Measurements from ENCODE around the gene NFASC.

NFASC gene

DNA sequence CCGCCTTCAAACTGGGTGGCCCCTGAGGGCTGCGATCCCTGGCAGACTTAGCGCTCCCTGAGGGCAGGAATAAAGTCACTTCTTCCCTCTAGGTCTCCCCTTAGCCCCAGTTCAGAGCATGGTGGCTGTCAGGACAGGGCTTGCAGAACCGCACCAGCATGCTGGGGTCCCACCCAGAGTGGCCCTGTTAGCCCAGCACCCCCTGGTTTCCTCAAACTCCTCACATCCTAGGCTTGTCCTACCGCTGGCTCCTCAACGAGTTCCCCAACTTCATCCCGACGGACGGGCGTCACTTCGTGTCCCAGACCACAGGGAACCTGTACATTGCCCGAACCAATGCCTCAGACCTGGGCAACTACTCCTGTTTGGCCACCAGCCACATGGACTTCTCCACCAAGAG is 188.2 kb downstream of the NFASC start:
- no peak for DNase-seq

DNA sequence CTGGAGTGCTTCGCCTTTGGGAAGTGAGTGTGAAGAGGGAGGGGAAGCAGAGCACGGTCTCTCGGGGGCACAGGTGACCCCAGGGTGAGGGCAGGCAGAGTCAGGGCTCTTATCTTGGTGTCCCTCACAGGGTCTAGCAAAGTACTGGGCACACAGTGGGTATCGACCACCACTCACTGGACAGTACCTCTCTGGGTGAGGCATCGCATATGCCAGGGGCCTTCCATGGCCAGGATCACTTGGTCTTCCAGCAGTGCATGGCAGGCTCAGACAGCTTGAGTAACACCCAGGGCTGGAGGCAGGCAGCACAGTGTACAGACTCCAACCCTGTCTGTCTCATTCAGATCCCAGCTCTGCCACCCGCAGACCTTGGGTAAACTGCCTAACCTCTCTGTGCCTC is 189.0 kb downstream of the NFASC start:
- no peak for DNase-seq

DNA sequence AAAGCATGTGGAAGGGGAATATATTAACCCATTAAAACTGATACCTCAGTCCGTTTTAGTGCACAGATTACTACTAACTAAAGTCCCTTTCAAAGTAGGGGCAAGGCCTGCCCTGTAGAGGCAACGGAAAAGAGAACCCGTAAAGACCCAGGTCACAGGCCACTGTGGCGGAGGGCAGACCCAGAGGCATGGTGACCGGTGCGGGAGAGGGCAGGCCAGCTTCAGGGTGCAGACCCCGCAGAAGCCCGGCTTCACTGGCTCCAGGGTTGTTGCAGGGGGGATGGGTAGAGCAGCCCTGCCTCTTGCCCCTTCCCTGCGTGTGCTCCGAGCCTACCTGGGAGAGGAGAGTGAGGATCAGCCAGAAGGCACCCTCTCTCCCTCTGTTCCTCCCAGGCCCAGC is 190.1 kb downstream of the NFASC start:
- no peak for DNase-seq

DNA sequence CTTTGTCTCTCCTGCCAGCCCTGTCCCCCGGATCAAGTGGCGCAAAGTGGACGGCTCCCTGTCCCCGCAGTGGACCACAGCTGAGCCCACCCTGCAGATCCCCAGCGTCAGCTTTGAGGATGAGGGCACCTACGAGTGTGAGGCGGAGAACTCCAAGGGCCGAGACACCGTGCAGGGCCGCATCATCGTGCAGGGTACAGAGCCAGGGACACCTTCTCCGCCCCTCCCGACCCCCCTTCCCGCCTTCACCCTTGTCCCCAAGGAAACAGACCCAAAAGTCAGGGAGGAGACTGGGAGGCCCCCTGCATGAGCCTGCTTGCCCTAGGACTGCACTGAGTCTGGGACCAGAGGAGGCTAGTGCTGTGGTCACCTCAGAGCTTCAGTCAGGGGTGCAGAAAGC is 190.6 kb downstream of the NFASC start:
- DNase-seq: no peak

DNA sequence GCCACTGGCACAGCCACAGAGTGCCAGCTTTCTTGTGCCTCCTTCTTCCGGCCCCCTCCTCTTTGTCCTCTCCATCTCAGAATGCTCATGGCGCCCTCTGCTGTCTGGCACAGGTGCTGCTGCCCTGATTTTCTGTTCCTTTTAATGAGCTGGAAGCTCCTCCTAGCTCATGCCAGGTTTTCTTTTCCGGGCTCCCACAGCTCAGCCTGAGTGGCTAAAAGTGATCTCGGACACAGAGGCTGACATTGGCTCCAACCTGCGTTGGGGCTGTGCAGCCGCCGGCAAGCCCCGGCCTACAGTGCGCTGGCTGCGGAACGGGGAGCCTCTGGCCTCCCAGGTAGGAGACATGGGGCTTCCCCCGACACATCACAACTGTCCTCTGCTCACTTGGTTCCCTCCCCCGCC is 191.0 kb downstream of the NFASC start:
- peak in 55 of 58 donors; percentile 36 to 92 (median 77) for DNase-seq

DNA sequence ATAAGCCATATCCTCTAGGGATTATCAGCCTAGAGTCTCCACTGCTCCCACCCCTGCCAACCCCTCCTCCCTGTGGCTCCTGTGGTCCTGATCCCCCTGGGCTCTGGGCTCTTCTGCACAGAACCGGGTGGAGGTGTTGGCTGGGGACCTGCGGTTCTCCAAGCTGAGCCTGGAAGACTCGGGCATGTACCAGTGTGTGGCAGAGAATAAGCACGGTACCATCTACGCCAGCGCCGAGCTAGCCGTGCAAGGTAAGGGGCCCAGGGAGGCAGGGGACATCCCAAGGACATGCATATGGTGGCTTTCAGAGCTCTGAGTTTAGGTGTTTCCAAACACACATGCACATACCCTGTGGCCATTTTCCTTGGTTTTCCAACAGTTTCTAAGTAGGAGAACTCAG is 191.7 kb downstream of the NFASC start:
- DNase-seq: no peak

DNA sequence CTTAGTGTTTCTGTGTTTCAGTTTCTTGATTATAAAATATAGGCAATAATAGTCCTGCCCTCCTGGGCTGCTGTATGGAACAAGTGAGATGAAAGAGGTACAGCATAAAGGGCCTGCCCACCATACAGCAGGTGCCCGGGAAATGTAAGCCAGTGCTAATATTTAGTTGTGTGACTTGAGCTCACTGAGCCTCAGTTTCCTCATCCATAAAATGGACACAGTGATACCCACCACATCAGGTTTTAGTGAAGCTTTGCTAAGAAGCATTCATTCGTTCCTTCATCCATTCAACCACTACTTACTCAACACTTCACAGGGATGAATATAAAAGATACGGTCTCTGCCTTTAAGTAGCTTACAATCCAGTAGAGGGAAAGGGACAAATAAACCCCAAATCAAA is 192.2 kb downstream of the NFASC start:
- DNase-seq: no peak

DNA sequence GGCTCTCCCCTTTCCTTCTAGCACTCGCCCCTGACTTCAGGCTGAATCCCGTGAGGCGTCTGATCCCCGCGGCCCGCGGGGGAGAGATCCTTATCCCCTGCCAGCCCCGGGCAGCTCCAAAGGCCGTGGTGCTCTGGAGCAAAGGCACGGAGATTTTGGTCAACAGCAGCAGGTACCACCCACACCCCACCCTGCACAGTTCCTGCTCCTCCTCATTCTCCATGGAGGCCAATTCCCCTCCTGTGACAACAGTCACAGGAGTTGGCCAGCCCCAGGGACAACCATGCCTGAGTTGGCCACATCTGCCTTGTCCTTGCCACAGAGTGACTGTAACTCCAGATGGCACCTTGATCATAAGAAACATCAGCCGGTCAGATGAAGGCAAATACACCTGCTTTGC is 193.6 kb downstream of the NFASC start:
- no peak for DNase-seq

DNA sequence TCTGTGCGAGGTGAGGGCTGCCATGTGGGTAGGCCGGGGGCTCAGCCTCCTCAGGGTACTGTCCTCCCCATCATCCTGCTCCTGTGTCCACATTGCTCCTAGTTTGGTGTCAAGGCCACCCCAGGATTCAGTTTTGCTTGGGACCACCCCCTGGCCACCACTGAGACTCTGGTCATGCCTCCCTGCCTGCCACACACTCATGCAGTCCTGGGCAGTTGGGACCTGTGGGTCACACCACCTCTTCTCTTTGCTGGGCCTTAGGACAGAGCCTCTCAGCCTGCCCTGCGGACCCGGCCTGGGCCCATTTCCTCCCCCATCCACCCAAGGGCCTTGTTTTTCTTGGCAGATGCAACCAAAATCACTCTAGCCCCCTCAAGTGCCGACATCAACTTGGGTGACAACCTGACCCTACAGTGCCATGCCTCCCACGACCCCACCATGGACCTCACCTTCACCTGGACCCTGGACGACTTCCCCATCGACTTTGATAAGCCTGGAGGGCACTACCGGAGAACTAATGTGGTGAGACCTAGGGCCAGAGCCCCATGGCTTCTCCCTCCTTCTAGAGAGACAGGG is 194.2 kb downstream of the NFASC start:
- DNase-seq: no peak

DNA sequence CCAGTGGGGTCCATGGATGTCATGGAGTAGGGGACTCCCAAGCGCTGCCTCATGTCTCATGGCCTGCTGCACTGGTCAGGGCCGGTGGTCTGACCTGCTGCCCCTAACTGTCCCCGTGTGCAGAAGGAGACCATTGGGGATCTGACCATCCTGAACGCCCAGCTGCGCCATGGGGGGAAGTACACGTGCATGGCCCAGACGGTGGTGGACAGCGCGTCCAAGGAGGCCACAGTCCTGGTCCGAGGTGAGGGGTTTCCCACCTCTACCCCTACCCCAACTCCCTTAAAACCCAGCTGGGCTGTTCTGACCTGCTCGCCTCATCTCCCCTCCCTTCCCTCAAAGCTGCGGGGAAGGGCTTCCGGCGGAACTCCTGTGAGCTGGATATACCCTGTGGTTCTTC is 195.0 kb downstream of the NFASC start:
- no peak for DNase-seq

DNA sequence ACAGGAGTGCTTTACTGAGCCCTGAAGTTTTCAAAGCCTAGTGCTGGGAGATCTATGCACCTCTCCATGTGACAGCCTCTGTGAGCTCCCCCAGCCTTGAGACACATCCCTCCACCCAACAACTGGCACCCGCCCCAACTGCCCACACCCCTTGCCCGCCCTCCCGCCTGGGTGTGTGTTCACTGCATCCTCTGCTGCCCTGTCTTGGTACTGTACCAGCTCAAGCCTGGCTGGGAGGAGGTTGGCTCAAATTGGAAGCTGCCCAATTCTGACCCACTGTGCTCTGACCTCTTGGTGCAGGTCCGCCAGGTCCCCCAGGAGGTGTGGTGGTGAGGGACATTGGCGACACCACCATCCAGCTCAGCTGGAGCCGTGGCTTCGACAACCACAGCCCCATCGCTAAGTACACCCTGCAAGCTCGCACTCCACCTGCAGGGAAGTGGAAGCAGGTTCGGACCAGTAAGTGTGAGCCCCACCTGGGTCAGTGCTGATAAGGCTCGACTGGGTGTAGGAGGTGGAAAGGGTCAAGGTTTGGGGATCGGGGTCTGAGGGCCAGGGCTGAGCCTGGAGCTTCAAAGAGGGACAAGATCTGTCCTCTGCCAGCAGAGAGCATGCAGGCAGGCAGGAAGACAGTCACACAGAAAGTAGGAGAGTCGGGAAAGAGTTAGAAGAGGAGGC is 195.6 kb downstream of the NFASC start:
- DNase-seq: no peak

DNA sequence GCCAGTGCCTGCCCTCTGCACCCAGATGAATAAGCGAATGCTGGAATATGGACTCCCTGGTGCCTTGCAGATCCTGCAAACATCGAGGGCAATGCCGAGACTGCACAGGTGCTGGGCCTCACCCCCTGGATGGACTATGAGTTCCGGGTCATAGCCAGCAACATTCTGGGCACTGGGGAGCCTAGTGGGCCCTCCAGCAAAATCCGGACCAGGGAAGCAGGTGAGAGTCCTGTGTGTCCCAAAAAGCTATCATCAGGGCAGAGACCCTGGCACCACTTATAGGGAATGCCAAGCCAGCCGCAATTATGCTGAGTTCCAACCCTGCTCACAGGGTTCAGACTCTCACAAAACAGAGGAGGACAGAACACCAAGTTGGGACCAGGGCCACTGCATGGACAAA is 196.4 kb downstream of the NFASC start:
- DNase-seq: no peak

DNA sequence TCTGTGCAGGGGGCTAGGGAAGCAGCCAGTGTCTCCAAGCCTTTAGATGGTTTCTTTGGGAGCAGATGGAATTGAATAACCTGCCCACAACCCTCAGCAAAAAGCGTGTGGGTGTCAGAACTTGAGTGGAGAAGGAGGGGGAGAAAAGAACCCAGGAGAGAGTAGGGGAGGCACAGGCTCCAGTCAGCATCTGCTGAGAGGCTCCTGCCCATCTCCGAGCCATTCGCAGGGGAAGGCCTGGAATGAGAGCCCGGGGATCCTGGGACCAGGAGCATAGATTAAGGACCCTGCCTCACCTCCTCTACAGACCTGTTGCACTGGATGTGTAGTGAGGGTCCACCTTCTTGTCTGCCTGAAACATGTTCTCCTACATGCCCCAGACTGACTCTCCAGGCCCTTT is 197.3 kb downstream of the NFASC start:
- peak in 1 of 58 donors; percentile 53 for DNase-seq

DNA sequence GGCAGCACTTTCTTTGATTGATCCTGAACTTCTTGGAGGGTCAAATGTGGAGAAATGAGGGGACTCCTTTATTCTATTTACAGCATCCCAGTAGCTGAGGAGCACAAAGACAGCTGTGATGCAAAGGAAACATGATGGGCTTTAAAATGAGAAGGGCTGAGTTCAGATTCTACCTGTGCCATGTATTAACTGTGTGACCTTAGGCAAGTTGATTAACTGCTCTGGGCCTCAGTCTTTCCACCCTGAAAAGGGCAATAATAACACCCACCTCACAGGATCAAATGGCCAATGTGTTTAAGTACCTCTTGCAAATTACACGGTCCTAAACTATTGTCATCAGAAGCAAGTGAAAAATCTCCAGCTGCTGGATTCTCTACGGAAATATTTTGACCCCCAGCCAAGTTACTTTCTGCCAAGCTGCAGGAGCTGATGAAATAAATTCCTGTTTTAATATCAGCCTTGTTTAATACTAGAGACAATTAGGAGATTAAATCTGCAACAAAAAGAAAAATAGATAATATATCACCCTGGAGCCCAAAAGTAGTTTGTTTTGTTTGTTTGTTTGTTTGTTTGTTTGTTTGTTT is 197.9 kb downstream of the NFASC start:
- no peak for DNase-seq

DNA sequence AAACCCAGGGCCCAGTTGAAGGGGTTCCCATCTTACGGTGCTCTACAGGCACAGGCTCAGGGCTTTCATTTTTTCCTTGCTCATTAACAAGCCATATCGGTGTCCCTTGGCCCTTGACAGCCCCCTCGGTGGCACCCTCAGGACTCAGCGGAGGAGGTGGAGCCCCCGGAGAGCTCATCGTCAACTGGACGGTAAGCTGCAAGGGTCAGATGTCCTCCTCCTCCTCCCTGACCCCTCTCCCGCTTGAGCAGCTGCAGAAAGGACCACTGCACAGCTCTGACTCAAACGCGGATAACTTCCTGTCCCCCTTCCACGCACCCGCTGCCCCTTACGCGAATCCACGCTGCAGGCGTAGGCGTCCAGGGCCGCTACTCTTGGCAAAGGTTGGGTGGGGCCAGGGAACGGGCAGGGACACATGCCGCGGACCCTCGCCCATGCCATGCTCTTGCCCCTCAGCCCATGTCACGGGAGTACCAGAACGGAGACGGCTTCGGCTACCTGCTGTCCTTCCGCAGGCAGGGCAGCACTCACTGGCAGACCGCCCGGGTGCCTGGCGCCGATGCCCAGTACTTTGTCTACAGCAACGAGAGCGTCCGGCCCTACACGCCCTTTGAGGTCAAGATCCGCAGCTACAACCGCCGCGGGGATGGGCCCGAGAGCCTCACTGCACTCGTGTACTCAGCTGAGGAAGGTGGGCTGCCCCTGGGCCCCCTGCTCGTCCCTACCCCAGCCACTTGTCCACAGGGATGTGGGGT is 198.9 kb downstream of the NFASC start:
- DNase-seq: no peak

DNA sequence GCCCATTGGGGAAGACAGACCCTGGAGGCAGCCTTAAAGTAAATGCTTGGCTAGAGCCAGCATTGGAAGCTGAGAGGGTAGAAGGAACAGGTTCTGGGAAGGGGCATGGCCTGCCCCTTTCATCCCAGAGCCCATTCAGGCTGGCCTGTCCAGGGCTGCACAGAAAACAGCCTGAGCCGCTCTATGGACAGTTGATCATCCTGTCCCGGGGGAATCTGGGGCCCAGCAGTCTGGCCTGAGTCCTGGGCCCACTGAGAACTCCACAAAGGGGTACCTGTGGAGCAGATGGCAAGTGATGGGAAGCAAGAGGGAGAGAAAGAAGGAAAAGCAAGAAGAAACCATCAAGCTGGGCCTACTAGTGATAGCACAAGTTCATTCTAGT is 200.4 kb downstream of the NFASC start:
- no peak for DNase-seq

DNA sequence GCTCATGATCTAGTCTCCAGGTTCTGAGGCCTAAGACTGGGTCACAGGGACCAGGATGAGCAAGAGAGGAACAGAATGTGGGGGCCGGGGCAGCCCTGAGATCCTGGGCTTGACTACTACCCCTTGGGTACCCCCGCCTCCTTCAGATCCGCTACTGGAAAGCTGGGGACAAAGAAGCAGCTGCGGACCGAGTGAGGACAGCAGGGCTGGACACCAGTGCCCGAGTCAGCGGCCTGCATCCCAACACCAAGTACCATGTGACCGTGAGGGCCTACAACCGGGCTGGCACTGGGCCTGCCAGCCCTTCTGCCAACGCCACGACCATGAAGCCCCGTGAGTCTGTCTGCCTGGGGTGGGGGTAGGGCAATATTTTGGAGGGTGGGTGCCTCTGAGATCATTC is 201.1 kb downstream of the NFASC start:
- peak in 20 of 58 donors; percentile 28 to 68 (median 44) for DNase-seq

DNA sequence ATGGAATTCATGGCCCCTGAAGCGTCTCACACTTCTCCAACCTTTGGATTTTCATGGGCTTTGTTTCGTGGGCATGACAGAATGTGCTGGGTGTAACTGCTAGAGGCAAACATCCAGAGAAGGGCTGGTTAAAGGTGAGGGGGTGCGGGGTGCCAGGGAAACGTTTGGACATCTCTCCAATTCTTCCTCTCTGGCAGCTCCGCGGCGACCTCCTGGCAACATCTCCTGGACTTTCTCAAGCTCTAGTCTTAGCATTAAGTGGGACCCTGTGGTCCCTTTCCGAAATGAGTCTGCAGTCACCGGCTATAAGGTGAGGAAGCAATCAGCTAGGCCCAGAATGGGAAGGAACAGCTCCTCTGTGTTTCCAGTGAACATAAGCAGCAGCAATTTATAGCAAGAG is 201.6 kb downstream of the NFASC start:
- no peak for DNase-seq
